GM13976 (cell line): ENCODE data around the gene QKI.

Experiments used
- DNase-seq: peaks from one replicate; pipeline ENCODE4 v3.0.0; 2012; ENCODE audit warnings: low spot score
- CTCF ChIP-seq: IDR thresholded peaks from 2 replicates; pipeline ENCODE4 v1.5.1; 2012; ENCODE audit warnings: borderline replicate concordance, mild to moderate bottlenecking; ENCODE audit not compliant: insufficient read depth; ENCODE audit errors: extremely low read depth, missing control alignments, control extremely low read depth
- in situ Hi-C: fragments of 300-500 bp; cut with MboI; formaldehyde crosslinking; loops from one replicate; pipeline ENCODE4 v1.12.0; 2022; ENCODE audit warnings: low sequenced_read_pairs, mixed read lengths, inconsistent platforms; ENCODE audit not compliant: unreplicated experiment

QKI gene

GRCh38 chr6:163395831-163396185, 18.7 kb upstream of the QKI start:
- in situ Hi-C loops, result no loop called here
- no peak for DNase-seq
- no peak for TF ChIP-seq CTCF

GRCh38 chr6:163397326-163397725, 17.2 kb upstream of the QKI start:
- DNase-seq, result no peak
- no peak for TF ChIP-seq CTCF
- in situ Hi-C loops, result no loop called here

- TF ChIP-seq CTCF, result no peak
- in situ Hi-C loops, result no loop called here
- DNase-seq, result no peak
Observed at GRCh38 chr6:163398115-163398514, 16.4 kb upstream of the QKI start.

- no peak for TF ChIP-seq CTCF
- in situ Hi-C loops, result no loop called here
Observed at GRCh38 chr6:163398815-163399214, 15.7 kb upstream of the QKI start.

GRCh38 chr6:163400509-163400908, 14.0 kb upstream of the QKI start:
- in situ Hi-C loops, result loop anchor here (25.0 kb wide), 1 partner anchor 712 kb away; no protein-coding TSS in a partner anchor
- DNase-seq, result no peak

More at GRCh38 chr6:163398815-163399214, 15.7 kb upstream of the QKI start:
- DNase-seq, result no peak

GRCh38 chr6:163401039-163401885, 13.3 kb upstream of the QKI start:
- TF ChIP-seq CTCF, result no peak
- in situ Hi-C loops, result loop anchor here (25.0 kb wide), 1 partner anchor 711 kb away; no protein-coding TSS in a partner anchor
- DNase-seq, result no peak

More at GRCh38 chr6:163400509-163400908, 14.0 kb upstream of the QKI start:
- no peak for TF ChIP-seq CTCF
